GM21381 (cell line): ENCODE data around the gene SLC9A9.
A peak's percentile ranks its signal among the peaks of the same experiment; 100 is the strongest.

Experiments
- ATAC-seq: cut with Tn5 transposase; IDR thresholded peaks from one replicate; pipeline ENCODE4 v1.9.1; 2021; ENCODE audit warnings: mild to moderate bottlenecking, moderate library complexity; ENCODE audit not compliant: unreplicated experiment

The SLC9A9 gene

DNA sequence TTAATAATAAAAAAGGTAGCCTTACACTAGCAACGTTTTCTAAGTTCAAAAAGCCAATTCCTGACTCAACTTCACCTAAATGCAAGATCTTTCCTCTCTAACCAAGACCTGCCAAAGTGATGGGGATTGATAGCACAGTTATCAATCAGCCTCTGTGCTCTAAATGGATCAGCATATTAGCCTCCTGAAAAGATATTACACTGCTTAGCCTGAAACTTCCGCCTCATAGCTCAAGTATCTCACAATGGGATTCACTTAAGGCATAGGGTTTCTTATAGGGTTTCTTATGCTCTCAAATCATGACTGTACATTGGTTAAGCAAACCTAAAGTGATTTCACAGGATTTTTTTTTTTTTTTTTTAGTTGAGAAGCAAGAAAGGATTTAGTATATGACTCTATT, 436 bp upstream of the SLC9A9 start:
- ATAC-seq = no peak

DNA sequence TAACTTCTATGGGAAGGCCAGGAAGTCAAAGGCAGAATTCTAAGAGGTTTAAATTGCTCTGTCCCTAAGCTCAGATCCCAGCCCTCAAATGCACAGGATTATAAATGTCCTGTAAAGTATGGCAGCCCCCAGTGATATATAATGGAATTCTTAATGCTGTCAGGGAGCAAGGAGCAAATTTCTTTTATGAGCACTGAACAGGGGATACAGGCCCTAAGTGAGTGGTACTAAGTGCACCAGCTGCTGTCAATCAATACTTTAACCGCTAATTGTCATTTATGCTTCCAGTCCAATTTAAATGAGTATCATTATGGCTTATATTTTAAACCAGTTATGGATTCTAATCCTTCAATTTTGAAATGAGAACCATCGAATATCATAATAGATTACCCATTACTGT, 4.7 kb downstream of the SLC9A9 start:
- ATAC-seq = no peak

DNA sequence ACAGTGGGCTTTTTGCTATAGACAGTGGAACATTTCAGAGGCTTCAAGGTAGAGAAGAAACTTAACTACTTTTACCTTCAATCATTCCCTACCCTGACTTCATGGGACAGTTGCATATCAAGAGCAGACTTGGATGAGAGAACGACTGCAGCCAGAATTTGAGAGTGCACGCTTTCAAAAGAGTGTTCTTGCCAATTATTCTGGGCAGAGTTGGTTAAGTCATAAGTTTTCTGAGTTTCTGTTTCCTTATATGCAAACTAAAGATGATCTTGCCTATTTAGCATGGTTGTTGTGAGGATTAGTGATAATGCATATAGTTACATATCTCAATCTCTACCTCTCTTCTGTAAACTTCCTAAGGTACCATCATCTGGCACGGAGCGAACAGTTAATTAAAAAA, 7.6 kb downstream of the SLC9A9 start:
- ATAC-seq = no peak

DNA sequence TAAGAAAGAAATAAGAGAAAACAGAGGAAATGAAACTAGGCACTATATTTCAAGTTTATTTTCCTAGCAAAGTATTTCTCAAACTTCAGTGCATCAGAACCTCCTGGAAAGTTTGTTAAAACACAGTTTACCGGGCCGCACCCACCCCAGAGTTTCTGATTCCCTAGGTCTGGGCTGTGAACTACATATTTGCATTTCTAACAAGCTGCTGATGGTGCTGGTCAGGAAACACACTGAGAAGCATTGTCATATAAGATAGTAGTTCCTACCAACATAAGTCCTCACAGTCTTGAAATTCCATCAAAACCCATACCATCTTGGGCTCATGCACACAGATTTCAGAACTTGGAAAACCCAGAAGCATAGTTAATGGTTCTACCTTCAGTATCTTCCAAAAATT, 8.3 kb downstream of the SLC9A9 start:
- ATAC-seq = no peak

DNA sequence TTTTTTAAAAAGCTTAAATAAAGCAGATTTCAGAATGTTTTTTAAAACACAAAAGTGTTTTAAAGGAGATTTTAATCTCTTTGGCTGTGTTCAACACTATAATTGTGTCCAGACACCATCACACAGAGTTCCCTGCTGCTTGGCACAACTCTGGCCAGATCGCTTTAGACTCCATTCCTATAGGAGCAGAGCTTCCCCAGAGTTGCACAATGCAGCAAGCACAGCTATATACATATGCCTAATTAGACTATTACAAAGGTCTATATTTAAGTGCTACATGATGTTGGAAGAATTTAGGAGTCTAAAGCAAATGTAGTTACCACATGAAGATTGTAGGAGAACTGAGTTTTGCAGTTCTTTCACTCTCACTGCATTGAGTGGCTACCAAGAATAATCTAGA, 11.2 kb downstream of the SLC9A9 start:
- no peak for ATAC-seq

DNA sequence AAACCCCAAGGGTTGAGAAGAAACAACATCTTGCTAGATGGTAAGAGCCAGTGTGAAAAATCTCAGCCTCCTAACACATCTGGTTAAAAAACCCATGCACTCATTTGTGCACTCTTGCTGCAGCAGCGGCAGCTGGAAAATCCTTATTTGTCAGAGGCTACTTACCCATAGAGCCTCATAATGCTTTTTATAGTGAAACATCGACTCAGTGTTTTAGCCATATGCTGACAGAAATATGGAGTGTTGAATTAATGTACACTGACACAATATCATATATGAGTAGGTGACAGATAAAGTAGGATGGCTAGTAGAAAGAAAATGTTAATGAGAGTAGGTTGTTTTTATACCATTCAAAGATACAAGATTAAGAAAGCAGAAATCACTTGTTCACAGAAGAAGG, 13.0 kb downstream of the SLC9A9 start:
- ATAC-seq = no peak

DNA sequence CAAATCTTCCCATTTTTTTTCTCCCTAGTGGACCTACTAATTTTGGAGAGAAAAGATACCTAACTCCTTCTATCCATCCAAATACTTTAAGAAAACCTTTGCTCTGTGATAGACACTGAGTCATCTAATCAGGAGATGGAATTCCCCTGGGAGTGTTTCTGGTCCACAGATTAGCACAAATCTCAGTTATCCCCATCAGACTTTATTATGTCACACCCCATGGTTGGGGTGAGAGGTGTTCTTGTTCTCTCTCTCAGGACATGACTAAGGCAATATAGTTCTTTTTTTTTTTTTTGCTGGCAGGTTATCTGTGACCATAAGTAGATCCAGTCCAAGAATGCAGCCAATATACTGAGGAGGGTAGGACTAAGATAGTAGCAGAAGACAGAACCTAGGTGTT, 15.8 kb downstream of the SLC9A9 start:
- ATAC-seq = peak; percentile 39

DNA sequence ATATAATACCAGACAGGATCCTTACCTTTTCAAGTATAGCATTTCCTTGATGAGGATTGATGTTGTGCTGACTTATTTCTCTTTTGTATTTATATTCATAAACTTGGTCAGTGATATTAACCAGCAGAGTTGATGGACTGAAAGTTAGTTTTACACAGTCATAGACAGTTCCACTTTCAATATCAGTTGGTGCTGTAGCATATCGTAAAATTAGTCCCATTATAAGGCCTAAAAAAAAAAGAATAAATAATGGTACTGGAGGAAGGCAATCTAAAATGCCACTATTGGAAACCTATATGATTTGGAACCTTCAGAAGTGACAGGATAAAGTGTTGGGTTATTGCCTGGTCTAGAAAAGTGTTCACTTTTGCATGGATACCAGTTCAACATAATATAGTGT, 16.3 kb downstream of the SLC9A9 start:
- peak; percentile 70 for ATAC-seq

DNA sequence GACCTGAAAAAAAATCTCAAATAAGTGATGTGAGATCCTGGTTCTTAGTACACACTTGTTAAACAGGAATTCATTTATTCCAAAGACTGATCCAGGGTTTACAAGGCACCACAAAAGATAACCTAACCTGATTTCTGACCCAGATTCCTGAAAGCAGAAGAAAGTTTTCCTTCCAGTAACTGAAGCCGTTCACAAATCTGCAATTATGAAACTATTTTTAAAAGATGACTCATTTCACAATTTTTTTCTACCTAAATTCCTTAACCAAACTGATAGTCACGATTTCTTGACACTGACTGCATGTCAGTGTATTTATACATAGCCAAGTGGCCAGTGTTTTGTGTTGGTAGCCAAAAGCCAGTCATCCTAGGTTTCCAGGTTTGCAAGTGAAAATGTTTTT, 17.1 kb downstream of the SLC9A9 start:
- no peak for ATAC-seq

DNA sequence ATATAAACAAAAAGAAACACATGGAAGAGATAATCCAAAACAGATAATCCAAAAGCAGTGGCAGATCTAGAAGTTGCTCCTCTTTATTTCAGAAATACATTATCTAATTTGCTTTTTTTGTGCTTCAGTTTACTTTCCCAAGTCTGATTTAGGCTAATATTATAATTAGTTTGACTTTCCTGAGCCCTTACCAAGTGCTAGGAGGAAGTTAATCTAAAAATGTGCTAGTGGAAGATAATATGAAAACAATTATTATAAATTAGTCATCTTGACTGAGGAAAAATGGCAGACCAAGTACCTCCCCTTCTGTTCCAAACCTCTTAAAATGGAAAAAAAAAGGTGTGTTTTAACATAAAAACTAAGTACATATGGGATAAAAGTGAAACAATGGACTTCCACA, 17.5 kb downstream of the SLC9A9 start:
- no peak for ATAC-seq

DNA sequence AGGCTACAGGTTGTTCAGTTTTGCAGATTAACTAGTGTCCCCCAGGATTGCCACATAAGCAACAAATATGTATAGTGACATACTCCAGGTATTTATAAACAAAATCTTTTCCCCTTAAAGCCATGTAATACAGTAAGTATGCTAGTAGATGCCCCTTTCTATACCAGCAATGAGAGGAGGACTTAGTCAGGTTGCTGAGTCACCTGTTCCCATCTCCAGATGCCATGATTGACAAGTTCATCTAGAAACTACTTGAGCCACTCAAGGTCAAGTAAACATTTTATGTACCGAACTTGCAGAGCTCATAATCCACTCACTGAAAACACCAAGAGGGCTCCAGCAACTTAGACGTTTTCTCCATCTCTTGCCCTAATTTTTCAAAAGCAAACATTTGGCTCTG, 18.2 kb downstream of the SLC9A9 start:
- ATAC-seq = no peak

DNA sequence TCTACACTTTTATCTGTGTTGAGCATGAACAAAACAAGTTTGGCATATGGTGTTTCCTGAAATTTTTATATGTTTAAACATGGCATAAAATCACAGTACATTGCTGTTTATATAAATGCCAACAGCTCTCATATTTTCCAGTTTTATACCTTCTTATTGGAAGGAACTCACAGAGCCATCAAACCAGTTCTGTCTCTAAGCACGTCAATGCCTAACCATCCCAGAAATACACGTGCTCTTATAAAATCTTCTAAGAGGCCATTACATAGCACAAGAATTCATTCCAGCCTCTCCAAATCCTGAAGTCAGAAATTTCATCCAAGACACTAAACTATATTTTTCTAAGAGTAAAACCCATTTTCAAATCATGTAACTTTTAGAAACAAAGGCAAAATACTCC, 20.8 kb downstream of the SLC9A9 start:
- no peak for ATAC-seq

DNA sequence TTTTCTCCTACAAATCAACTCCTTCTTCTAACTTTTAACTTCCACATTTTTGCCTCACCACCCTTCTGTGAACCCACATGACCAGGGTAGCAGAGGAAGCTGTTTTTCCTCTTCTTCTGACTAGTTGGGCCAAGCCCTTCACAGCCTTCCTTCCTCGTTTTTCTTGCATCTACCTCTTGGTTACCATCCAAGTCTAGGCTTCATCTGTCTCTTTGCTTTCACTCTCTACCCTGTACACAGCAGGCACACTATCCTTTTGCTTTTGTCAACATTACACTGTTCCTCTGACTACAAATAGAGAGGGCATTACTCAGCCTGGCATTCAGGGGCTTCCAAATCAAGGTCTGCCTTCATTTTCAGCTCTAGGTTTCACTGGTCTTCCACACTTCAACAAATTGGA, 22.0 kb downstream of the SLC9A9 start:
- no peak for ATAC-seq

DNA sequence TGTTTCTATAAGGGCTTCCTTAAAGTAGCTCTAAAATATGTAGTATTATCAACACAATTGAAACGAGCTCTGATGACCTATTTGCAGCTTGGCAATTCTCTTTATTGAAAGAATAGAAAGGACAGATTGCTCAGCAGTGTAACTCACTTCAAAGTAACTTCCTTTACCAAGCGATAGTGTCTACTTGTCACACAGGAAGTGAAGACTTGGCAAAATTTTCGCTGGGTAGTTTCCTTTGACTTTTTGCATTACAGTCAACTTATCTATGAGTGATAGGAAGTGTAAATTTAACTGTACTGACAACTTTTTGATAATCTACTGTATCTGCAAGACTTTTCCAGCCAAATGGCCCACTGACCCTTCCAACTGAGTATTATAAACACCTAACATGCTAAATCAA, 22.8 kb downstream of the SLC9A9 start:
- peak; percentile 73 for ATAC-seq

DNA sequence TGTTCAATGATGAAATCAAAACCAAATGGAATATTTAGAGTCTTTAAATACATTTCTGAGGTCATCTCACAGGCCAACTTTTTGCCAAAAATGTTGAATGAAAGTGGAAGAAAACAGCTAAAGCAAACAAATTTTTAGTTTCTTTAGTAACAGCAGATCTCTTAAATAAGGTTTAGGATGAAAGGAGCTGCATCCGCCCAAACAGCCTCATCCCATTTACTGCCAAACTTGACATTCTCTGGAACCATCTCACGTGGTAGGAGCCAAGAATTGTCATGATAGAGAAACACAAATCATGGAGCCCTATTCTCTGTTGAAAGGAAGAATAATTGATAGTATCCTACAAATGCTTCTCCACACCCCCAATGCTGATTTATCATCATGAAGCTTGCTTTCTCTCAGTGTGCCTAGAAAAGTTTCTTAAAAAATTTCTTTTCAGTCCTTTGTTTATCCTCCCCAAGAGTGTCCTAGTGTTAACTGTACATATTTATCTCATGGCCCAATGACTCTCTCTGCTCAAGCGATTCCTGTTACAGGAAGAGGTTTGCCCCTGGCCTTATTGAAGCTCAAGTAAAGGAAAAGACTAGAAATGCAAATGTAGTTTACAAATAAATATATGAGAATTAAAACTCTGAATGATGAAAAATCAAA, 23.4 kb downstream of the SLC9A9 start:
- ATAC-seq = no peak

DNA sequence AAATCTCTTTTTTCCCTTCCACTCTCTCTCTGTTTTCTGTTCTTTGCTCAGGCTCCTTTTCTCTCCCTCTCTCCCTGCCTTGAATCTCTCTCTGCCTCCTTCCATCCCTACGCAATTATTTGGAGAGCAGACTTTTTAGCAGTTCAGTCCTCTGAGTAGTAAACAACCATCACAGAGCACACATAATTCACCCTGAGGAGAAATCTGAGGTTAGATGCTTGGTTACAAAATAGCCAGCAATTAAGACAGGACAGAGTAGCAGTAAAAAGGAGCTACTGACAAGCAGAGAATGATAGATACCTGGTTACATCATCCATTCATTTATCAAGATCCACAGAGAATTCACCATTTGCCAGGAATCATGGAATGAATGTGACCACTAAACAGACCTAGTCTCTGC, 25.5 kb downstream of the SLC9A9 start:
- ATAC-seq = no peak

DNA sequence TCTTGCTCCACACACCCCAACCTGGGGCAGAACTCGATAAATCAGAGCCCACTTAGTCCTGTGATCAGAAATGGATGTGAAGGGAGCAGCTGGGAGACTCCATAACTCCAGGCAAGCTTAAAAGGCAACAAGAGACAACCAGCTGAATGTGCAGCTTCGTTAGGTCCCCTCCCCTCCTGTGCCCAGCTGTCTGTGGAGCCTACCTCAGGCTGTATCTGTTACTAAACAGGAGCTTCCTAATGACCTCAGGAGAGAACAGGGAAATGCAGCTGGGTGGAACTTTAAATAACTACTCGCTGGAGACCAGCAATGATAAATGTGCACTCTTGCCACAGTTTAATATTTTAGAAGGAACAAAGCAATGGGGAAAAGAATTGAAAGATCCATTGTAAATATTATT, 25.9 kb downstream of the SLC9A9 start:
- no peak for ATAC-seq

DNA sequence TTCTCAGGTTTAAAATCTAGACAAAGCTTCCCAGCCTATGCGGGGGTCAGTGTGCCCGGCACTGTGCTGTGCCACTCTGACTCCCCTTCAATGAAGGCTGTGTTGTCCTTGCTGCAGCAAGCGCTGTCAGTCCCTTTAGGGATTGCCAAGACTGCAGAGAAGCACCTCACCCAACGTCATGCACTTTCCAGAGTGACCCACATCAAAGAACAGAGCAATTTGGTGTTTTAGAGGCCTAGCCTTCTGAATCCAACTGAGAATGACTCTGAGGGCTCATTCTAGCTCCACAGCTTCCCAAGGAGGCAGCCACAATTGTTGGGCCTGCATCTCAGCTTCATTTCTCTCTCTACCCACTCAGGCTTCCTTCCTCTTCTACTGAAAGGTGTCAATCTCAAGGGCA, 26.4 kb downstream of the SLC9A9 start:
- ATAC-seq = no peak

DNA sequence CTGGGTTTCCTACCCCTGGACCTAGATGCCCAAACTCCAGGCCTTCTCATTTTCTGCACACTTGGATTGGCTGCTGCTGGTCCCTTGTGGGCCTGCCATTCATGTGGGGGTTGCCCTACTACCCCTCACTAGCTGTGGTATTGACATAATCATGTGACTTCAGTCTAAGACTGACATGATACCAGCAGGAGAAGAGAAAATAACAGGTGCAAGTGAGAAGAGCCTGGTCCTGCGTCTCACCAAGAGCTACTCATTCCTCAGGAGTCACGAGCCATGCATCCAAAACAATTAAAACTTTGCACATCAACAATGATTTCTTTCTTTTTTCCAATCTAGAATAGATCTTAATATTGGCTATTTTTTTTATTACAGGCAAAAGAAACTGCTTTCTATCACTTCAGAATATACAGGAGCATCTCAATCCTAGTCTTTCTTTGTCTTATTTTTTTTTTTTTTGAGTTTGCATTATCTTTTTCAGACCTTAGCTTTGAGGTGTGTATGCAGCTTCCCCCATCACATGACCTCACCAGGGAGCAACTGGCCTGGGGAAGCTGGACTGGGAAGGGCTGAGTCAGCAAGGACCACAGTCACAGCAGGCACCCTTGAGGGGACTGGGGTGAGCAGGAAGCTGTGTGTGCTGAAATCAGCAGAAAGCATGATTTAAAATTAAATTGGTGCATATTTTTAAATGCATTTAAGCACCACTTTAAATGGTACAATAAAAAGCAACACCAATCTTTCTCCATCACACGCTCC, 27.6 kb downstream of the SLC9A9 start:
- no peak for ATAC-seq

DNA sequence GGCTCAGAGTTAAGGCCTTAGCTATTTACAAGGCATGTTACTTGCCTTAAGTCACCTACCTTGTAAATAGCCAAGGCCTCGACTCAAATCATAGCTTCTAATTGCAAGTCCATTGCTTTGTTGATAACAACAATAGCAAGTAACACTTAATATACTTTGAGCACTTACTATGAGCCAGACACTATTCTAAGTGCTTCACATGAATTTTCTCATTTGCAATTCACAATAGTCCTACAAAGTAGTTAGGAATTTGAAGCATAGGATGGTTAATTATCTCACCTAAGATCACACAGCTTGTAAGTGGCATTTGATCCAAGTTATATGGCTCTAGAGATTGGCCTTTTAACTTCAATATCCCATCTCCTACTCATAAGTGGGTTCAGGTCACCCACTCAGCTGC, 28.4 kb downstream of the SLC9A9 start:
- ATAC-seq = no peak

DNA sequence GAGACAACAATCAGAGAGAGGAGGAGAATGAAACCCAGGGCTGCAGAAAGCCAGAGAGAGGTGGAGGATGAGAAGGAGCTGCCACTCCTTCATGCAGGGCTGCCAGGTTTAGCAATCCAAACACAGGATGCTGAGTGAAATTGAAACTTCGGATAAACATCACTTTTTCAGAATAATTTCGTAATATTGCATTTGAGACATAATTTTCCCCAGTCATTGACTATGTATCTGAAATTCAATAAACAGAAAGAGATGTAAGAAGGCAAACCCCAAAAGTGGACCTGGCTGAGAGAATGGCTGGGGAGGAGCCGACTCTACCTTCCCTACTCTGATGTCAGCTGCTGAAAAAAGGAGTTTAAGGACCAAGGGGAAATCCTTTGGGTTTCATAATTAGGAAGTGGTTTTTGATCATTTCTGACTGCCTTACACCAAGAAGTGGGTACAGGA, 33.8 kb downstream of the SLC9A9 start:
- ATAC-seq = peak; percentile 67

DNA sequence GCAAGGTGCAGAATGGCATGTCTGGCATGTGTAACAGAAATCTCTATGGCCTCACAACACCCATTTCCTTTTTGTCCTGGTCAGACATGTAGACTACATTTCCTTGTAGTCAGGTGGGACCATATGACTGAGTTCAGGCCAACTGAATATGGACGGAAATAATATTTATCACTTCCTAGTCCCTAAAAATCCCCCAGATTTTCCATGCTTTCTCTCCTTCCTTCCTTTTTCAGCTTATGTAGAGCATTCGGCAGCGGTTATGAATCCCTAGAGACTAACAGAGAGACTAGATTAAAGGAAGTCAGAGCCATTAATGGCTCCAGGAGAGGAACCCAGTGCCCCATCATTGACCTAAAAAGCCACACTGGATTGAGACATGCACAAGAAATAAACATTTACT, 35.8 kb downstream of the SLC9A9 start:
- no peak for ATAC-seq

DNA sequence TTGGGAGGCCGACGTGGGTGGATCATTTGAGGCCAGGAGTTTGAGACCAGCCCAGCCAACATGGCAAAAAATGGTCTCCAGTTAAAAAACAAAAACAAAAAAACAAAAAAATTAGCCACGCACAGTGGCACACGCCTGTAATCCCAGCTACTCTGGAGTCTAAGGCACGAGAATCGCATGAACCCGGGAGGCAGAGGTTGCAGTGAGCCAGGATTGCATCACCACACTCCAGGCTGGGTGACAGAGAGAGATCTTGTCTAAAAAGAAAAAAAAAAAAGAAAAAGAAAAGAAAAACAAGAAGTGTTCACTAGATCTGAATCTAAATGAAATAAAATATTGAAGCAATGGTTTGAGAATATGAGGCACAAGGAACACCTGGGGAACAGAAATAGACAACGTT, 36.7 kb downstream of the SLC9A9 start:
- ATAC-seq = no peak
